ENCODE data around the gene PCBD2. TPM values are rescaled to one million over a fixed set of nuclear protein-coding genes. Genes with fewer than 3 reads are reported as not detected.

Gene PCBD2
- total and polyA plus RNA-seq, 2 of the 8 experiments (the other 6 are each of a cell fraction or from before 2014, with no cell fraction given): 4.8 to 10.3 TPM

- ChIA-PET POLR2A (ENCODE audit: partially characterized antibody) (no interaction called here), CTCF (ENCODE audit: partially characterized antibody) (interaction anchor here (0.9 to 1.2 kb wide), 2 partner anchors 18 to 184 kb away, joined by 3 to 4 read pairs; no protein-coding TSS in a partner anchor)
- Histone ChIP-seq H2AK5ac (ENCODE audit: low read depth, low read length) (no peak overlapping the region), H2BK20ac (ENCODE audit: low read length) (no peak overlapping the region), H3K79me1 (ENCODE audit: low read depth, low read length) (no peaks in the 10 kb centered on the region), H3K18ac (ENCODE audit: extremely low read depth, low read length) (no peak overlapping the region), H4K8ac (ENCODE audit: extremely low read depth, insufficient read depth, low read length) (no peak overlapping the region), H2BK15ac (ENCODE audit: low read length) (no peak overlapping the region), H3K23ac (ENCODE audit: insufficient read length) (no peak overlapping the region), H4K5ac (ENCODE audit: insufficient read length, low read depth, low read length) (no peak overlapping the region), H2BK120ac (replicated peaks; ENCODE audit: low read depth, low read length) (no peak overlapping the region), H3K4me3 (ENCODE audit: extremely low read depth in 1 of 4, insufficient read depth in 2 of 4, low read depth in 3 of 4, low read length in 4 of 4) (no peak overlapping the region), H3K9me3 (ENCODE audit: insufficient read depth in 2 of 2, low read depth in 1 of 2, low read length in 1 of 2) (no peaks in the 10 kb centered on the region), H3K23me2 (ENCODE audit: low read depth, low read length) (no peaks in the 10 kb centered on the region), H3K9ac (replicated peaks in 1 of 4; ENCODE audit: extremely low read depth in 1 of 4, low read depth in 3 of 4, low read length in 3 of 4) (no peak overlapping the region), H4K20me1 (replicated peaks in 1 of 2; ENCODE audit: control insufficient read depth in 1 of 2, insufficient read depth in 2 of 2, low read length in 2 of 2) (no peaks in the 10 kb centered on the region), H3K56ac (replicated peaks; ENCODE audit: insufficient read length, low read depth, low read length) (no peak overlapping the region), H4K91ac (replicated peaks; ENCODE audit: insufficient read length, low read length) (no peak overlapping the region), H2BK12ac (ENCODE audit: low read depth, low read length) (no peak overlapping the region), H3K27ac (ENCODE audit: low read depth, low read length) (no peak overlapping the region), H3K14ac (ENCODE audit: insufficient read length) (no peak overlapping the region), H3K4ac (replicated peaks; ENCODE audit: insufficient read length, low read depth, low read length) (no peak overlapping the region), H2BK5ac (ENCODE audit: low read depth, low read length) (no peak overlapping the region), H3K4me1 (replicated peaks in 1 of 4; ENCODE audit: control insufficient read depth in 3 of 4, insufficient read depth in 4 of 4, low read length in 3 of 4) (no peaks in the 10 kb centered on the region; a peak in 1 of 7 replicates), H3K4me2 (ENCODE audit: insufficient read depth in 1 of 2, low read depth in 2 of 2, low read length in 2 of 2) (no peak overlapping the region), H2AFZ (ENCODE audit: low read length) (no peak overlapping the region), H3K79me2 (ENCODE audit: control insufficient read depth in 1 of 2, insufficient read depth in 2 of 2, low read length in 2 of 2) (no peaks in the 10 kb centered on the region), H3K36me3 (ENCODE audit: control insufficient read depth in 2 of 4, insufficient read depth in 4 of 4, low read length in 3 of 4) (no peaks in the 10 kb centered on the region), H3K27me3 (replicated peaks in 1 of 4; ENCODE audit: control insufficient read depth in 3 of 4, extremely low read depth in 1 of 4, insufficient read depth in 3 of 4, low read length in 3 of 4) (no peaks in the 10 kb centered on the region)
- FAIRE-seq (no peak), DNase-seq (ENCODE audit: low read depth in 1 of 2, low spot score in 2 of 2) (no peak)
- WGBS, 2 experiments (ENCODE audit: extremely low coverage in 1 of 2, insufficient coverage in 1 of 2, insufficient read length in 1 of 2, insufficient replicate concordance in 2 of 2, low coverage in 1 of 2, low lambda C conversion rate in 2 of 2, missing lambda C conversion rate in 1 of 2): 92% methylated on average over 9 of the region's 9 CpGs; no CpG with 5 or more reads in 1 of the 2 experiments
- TF ChIP-seq POLR2A (IDR thresholded peaks at IDR 0.05; ENCODE audit: control extremely low read depth in 1 of 2, low read depth in 2 of 2, low read length in 2 of 2): no peak
- no peak for TF ChIP-seq HDAC2 (IDR thresholded peaks at IDR 0.05; ENCODE audit: borderline replicate concordance in 1 of 2, low read depth in 2 of 2, low read length in 2 of 2)
- TF ChIP-seq RBBP5 (IDR thresholded peaks at IDR 0.05; ENCODE audit: borderline replicate concordance, low read depth, low read length): no peak
- TF ChIP-seq SP1 (IDR thresholded peaks at IDR 0.05; ENCODE audit: low read depth, low read length): no peak
- TF ChIP-seq E2F6 (IDR thresholded peaks at IDR 0.05): no peak
- TF ChIP-seq SAP30 (IDR thresholded peaks at IDR 0.05; ENCODE audit: insufficient read depth, insufficient replicate concordance, low read length): no peak
- TF ChIP-seq EZH2 (IDR thresholded peaks at IDR 0.05; ENCODE audit: low read depth, low read length, severe bottlenecking): no peak
- no peak for TF ChIP-seq GABPA (IDR thresholded peaks at IDR 0.05; ENCODE audit: borderline replicate concordance, insufficient read depth, low read length)
- no peak for TF ChIP-seq TCF12 (IDR thresholded peaks at IDR 0.05; ENCODE audit: low read depth, low read length)
- no peak for TF ChIP-seq YY1 (IDR thresholded peaks at IDR 0.05; ENCODE audit: low read depth, low read length)
- TF ChIP-seq TEAD4 (IDR thresholded peaks at IDR 0.05; ENCODE audit: low read depth, low read length): no peak
- TF ChIP-seq SP4 (IDR thresholded peaks at IDR 0.05; ENCODE audit: low read length): no peak
- no peak for TF ChIP-seq FOSL1 (IDR thresholded peaks at IDR 0.05; ENCODE audit: insufficient read depth, low read depth, low read length)
- TF ChIP-seq RAD21 (IDR thresholded peaks at IDR 0.05 in 1 of 2, conservative IDR thresholded peaks at IDR 0.05 in 1 of 2; ENCODE audit: low read depth in 2 of 2, low read length in 2 of 2): no peak
Observed at GRCh38 chr5:135007305-135007704, 102.4 kb downstream of the PCBD2 start.
